Stimulated activated CD8-positive, alpha-beta memory T cell treated with anti-CD3 and anti-CD28 coated beads, Interleukin-12 subunit alpha, Interleukin-12 subunit beta, amount 100 ng/mL, for 24 hours (primary cell): ENCODE data around the gene CMTM2.
"Not testable (repeated sequence)": the region's sequence is repeated elsewhere in the genome, so short reads cannot be mapped to it uniquely, and the experiment has no call there.

ENCODE experiments used
- DNase-seq: peaks from one replicate; pipeline ENCODE4 v3.0.0-alpha.2; 2020; ENCODE audit errors: extremely low read depth

The CMTM2 gene

DNA sequence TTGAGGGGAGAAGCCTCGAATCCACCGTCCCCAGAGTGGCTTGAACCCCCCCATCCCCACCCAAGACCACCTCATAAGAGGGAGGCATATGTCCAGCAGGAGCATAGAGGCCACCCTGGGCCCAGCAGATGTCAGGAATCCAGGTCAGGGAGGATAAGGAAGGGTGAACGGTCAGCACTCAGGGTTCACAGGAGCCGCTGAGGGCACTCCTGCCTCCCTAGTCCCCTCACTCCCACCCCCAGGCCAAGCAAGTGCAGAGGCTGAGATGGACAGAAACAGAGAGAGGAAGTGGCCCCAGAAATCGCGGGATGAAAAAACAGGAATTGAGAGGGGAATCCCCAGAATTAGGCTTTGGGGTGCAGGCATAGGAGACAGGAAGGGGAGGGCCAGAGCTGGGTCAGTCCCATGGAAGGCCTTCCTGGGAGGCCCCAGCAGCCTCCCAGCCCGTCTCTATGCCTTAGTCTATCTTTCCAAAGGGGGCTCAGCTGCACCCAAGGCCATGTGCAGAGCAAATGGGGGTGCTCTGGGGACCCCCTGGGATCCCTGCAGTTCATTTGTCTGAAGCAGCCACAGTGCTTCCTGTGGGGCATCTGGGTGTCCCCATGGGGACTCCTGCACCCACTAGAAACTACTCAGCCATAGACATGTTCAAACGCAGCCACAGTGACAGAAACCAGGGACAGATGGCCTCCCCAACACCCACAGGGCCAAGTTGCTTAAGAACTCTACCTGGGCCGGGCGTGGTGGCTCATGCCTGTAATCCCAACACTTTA is 26.9 kb downstream of the CMTM2 start:
- no peak for DNase-seq

DNA sequence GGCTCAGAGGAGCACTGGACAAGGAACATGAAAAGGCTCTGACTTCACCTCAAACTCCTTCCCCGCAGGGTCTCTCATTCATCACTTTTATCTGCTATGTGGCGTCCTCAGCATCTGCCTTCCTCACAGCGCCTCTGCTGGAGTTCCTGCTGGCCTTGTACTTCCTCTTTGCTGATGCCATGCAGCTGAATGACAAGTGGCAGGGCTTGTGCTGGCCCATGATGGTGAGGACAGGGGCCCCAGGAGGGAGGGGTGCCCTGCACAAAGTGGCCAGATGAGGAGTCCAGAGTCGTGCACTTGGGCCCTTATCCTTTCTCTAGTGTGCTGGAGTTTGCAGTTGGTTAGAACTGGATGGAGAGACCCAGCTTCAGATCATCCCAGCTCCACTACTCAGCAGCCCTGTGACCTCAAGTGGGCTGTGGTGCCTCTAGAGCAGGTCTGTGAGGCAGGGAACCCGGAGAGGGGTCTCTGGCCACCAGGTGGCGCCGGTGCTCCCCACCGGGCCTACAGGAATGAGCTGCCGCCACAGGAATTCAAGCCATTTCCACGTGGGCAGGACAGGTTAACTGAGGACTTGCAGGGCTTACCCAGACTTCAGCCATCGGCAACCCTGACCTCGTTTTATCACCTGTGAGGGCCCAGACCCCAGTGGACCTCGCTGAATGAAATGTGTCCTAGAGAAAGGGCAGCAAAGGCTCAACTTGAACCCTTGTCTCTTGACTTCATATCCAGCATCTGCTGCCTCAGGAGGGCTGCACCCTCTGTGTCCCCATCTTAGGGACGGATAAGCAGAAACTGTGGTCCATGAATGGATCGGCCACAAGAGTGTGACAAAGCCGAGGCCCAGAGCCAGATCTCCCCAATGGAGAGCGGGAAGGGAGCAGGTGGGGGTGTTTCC is 29.2 kb downstream of the CMTM2 start:
- peak; percentile 66 for DNase-seq

DNA sequence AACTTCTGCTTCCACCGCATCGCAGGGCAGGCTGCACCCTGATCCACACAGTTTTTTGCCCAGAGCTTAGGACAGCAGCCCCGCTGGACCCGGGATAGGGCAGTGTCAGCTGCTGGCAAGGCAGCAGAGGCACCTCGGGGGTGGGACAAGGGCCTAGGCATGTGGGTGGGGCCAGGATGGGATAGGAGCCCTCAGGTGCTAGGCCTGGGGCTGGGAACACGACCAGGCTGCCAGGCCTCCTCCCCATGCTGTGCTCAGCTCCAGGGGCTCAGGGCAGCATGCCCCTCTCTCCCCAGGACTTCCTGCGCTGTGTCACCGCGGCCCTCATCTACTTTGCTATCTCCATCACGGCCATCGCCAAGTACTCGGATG is 29.9 kb downstream of the CMTM2 start:
- no peak for DNase-seq

DNA sequence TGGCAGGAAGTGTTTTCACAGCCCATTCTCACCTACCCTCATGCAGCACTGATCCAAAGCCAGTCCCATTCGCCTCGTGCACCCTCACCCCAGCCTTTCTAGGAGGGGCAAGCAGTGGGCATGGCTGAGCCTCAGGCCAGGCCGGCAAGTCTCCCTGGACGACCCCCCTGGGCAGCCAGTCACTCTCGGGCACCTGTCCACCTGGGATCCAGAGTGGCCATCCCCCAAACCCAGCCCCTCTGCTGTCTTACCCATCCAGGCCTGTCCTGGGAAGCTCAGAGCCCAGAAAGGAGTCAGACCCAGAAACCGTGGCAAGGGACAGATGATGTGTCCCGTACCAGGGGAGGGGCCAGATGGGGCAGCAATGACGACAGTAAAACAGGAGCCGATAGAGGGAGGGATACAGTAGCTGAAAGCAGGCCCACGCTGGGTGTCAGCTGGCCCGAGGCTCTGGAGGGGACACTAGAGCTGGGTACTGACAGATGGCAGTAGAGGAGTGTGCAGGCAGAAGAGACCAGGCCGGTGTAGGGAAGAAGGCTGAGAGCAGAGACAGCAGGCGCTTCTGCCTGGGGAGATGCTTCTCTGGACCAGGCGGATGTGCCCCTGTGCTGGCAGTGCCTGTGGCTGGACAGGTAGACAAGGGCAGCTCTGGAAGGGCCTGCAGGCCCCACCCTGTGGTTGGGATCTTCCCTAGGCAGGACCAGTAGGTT is 31.0 kb downstream of the CMTM2 start:
- DNase-seq: no peak

DNA sequence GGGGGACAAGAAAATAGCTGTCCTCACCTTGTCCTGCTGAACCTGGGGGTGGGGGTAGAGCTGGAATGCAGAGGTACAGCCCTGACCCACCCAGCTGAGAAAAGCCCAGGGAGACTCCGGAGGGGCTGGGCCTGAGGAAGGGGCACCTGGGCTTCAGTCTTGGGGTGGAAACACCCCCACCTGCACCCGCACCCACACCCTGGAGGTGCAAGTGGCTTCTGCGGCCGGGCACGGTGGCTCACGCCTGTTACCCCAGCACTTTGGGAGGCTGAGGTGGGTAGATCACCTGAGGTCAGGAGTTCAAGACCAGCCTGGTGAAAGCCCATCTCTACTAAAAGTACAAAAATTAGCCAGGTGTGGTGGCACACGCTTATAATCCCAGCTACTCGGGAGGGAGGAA is 32.6 kb downstream of the CMTM2 start:
- DNase-seq: not testable (repeated sequence)

DNA sequence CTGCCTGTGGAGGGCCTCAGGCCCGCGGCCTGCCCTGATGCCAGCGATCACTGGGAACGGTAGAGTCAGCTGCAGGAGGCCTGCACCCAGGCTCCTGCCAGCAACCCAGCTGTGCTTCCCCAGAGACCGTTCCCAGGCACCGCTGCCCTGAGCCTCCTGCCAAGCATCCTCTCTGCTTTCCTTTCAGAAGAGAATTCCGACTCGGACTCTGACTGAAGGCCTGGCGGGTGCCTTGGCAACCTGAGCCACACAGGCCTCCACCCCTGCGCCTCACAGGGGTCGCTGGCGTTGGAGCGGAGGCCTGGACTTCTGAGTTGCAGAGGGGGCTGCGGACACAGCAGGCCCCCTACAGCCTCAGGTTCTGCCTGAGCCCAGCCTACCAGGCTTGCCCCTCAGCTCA is 33.2 kb downstream of the CMTM2 start:
- DNase-seq: no peak

DNA sequence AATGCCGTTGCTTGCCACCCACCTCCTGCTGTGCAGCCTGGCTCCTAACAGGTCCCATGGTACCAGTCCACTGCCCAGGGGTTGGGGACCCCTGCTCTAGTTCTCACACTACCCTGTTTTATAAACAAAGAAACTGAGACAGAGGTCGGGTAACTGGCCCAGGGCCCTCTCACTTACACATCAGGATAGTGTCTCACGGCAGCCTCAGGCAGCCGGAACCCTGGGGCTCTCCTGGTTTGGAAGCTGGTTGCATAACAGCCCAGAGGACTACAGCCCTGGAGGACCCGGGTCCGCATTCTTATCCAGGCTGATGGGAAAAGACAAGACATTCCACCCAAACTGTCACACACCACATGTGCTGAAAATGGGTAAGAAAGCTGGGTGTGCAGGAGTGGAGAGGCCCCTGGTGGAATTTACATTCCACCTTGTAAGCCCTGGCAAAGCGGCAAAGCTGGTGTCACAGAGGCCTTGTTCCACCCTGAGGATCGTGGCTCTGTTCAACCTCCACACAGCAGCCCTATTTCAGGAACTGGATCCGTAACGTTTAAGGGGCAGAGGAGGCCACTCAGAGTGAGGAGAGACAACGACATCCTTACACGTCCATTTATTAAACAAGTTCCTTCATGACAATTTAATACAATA is 35.0 kb downstream of the CMTM2 start:
- no peak for DNase-seq

DNA sequence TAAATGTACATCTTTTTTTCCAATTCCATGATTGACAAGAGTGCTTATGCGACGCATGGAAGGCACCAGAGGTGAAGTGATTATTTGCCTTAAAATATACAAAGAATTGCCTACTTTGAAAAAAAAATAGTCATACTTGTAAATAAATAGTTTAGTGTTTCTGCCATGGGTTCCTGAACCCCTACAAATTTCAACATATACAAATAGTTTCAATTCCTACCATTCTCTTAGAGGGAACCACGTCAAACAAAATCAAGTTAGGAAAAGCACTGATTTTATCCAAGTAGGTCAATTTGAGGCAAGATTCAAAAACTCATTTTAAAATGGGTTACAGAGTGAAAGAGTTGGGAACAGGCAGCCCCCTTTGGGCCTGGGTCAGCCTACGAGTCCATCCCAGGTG is 36.9 kb downstream of the CMTM2 start:
- no peak for DNase-seq

DNA sequence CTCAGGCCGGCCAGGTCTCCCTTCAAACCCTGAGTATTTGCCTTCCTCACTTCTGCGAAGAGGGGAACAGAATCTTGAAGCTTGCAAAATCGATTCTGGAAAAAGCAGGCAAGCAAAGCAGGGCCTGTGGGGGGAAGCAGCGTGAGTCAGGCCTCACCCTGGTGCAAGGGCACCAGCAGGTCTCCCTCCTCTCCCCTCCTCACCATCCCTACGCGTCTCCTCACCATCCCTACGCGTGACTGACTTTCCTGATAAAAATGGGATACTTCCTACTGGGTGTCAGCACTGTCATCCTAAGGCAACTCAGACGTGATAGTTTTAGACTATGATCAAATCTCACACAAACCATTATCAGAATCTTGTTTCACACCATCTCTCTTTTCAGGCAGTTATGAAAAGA is 37.3 kb downstream of the CMTM2 start:
- no peak for DNase-seq

DNA sequence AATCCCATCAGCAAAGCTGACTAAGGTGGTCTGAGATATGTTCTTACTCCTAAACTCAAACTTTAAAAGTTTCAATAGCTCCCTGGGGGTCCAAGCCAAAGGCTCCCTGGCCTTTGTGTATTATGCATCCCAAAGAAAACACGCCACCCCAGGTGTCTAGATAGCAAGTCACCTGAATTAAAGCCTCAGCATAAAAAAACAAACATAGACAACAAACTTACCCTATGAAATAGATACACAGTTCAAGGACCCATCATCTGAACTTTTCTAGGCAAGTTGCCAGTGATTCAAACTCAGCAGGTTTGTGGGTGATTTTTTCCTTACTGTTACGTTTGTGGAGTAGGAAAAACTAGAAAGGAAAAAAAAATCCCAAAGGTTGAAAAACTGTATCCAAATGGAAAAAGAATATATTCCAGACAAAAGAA is 37.8 kb downstream of the CMTM2 start:
- DNase-seq: no peak

DNA sequence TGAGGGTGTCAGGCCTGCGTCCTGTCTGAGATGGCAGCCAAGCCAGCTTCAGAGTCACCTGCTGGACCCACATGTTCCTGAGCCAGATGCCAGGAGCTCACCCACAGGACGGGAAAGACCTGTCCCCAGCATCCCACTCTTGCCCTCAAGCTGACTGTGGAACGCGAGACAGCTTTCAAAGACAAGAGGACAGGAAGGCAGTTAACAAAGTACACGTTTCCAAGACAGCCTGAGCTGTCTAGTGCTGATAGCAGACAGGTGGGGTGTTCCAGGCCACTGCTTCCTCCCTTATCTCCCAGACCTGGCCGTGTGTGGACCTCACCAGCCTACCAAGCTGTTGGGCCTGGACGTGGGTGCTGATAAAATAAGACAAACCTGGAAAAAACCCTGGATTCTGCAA is 38.5 kb downstream of the CMTM2 start:
- no peak for DNase-seq

DNA sequence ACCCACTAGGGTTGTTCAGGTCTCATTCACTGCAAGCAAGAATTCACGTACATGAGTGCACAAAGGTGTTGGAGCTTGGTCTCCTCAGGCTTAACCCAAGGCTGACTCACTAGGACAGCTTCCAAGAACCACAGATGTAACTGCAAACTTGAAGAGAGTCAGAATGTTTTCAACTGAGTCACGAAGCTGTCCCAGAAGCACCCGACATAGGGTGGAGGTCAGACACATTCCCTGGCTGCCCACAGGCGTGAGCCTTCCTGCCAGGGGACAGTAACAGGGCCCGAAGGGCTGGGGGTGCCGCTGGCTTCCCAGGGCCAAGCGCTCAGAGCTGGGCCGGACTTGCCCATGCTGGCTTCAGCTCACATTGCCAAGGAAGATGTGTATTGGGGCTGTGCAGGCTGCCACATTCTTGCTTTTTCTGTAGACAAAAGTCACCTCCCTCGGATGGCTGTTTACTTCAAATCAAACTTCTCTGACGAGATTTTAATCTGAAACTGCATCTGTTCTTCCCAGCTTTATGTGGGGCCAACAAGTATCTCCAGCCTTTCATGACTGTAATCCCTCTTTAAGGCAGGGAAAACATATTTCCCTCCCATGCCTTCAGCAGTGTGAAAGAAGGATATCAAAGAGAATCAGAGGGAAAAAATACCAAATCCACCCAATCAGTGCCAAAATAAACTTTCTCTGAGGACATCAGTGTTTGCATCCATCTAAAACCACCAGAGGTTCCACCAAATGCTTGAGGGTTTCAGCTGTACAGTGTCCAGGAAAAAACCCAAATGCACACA is 39.5 kb downstream of the CMTM2 start:
- no peak for DNase-seq

DNA sequence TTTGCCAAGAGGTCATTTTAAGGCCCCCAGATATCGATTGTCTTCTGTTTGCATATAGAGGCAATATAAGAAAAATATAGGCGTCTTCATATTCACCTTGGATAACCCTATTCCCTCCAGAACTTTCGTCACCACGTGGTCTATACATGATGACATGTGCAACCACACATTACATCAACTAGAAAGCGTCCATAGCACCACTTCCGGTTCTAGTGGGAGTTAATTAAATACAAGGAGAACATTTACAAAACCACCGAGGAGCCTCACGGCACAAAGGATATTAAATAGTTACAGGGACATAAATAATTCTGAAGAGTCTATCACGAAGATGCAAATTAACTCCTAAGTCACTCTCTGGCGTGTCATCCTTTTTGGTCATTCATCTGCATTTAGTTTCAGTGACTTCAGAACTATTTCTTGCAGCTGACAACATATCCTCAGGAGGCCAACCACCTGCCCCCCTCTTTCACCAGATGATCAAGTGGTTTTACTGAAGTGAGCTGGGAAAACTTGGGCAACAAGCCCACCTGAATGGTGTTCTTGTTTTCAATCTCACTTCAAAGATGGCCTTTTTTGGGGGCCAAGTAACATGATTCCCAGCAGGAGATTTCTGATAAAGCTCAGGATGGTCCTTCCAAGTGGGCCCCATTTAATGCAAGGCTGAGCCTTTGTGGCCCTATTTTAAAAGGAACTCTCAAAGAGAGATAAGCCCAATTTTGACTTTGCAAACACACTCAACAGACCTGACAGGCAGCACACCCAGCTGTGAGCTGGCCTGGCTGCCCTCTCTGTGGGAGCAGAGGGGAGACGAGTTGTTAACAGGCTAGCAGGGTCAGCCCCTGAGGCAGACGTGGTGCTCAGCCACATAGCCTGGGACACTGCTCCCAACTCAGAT is 40.5 kb downstream of the CMTM2 start:
- DNase-seq: no peak

DNA sequence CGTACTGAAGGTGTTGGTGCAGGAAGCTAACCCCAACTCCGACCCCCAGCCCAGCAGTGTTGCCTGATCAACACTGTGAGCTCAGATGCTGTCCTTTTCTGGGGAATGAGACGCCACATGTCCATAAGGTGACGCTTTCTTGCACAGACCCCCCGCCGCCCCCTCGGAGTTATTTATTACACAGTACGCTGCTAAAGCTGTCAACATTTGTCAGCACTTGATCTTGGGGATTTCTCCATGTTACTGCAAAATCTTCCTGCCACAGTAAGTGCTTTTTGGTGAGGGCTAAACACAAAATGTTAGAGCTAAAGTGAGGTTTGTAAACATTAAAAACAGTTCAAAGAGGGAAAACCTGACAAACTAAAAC is 41.1 kb downstream of the CMTM2 start:
- DNase-seq: no peak

DNA sequence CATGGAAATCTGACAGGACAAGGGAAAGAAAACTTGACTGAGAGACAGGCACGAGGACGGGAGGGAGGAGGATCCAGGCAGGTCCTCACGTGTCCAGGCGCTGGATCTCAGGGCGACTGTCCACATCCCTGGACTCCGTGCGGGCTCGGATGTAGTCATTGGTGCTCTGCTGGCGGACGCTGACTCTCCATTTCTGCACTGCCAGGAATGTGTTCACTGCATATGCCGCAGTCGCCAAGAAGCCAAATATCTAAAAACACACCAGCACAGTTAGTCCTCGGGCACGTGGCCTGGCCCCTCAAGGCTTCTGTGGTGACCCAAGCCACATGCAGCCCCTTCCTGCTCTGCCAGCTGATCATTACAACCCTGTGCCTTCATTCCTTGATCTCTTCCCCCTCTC is 42.7 kb downstream of the CMTM2 start:
- no peak for DNase-seq

DNA sequence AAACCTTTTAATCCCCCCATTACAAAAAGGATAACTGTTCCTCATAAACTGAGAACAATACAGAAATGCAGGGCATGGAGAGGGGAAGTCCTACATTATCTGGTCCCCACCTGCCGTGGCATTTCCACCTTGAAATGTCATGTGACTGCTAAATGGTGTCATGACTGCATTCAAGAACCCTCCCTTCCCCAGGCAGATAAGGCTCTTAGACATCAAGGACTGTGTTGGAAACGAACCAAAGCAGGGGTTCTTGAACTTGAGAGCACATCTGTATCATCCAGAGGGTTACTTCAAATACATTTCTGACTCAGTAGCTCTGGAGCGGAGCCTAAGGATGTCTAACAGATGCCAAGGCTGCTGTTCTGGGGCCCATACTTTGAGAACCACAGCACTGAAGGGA is 43.6 kb downstream of the CMTM2 start:
- no peak for DNase-seq

DNA sequence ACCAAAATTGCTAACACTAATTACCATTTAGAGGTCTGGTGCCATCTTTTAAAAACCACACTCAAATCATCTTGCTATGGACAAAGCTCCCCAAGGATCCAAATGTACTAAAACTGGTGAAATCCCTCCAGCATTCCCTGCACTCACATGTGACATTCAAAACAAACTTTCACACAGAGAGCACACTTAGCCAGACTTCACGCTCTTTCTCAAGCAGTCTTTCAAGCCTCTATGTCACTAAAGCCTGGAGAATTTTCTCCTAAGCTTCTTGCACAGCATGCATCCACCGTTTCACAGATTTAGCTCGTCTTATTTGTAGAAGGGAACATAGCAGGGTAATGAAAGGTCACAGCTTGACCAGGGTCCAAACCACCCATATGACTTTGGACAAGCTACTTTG is 44.5 kb downstream of the CMTM2 start:
- no peak for DNase-seq

DNA sequence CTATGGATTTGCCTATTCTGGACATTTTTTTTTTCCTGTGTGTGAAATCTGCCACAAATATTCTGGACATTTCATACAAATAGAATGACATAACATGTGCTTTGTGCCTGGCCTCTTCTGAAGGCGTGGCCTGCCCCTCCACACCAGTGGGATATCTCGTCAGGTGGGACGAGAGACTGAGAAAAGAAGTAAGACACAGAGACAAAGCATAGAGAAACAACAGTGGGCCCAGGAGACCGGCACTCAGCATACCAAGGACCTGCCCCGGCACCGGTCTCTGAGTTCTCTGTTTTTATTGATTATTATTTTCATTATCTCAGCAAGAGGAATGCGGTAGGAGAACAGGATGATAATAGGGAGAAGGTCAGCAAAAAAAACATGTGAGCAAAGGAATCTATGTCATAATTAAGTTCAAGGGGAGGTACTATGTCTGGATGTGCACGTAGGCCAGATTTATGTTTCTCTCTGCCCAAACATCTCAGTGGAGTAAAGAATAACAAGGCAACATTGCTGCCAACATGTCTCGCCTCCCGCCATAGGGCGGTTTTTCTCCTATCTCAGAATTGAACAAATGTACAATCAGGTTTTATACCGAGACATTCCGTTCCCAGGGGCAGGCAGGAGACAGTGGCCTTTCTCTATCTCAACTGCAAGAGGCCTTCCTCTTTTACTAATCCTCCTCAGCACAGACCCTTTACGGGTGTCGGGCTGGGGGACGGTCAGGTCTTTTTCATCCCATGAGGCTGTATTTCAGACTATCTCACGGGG is 48.5 kb downstream of the CMTM2 start:
- DNase-seq: not testable (repeated sequence)

DNA sequence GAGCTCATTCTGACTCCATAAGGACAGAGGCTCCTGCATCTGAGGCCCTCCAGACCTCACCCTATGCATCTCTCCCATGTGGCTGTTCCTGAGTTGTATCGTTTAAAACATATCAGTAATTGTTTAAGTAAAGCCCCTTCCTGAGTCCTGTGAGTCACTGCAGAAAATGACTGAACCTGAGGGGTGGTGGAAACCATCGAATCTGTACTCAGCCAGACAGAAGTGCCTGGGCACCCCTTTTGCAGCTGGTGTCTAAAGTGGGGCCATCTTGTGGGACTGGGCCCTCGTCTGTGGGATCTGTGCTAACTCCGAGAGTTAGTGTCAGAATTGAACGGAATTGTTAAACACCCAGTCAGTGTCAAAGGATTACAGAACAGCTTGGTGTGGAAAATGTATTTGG is 50.6 kb downstream of the CMTM2 start:
- DNase-seq: no peak
